Activated T-cell treated with anti-CD3 and anti-CD28 coated beads for 48 hours (primary cell): ENCODE results near the gene MME.
"Not testable (repeated sequence)": the region's sequence is repeated elsewhere in the genome, so short reads cannot be mapped to it uniquely, and the experiment has no call there.

Experiments
- DNase-seq: peaks from one replicate; pipeline ENCODE4 v3.0.0-alpha.2; 2020; ENCODE audit warnings: low read depth

The MME gene

DNA sequence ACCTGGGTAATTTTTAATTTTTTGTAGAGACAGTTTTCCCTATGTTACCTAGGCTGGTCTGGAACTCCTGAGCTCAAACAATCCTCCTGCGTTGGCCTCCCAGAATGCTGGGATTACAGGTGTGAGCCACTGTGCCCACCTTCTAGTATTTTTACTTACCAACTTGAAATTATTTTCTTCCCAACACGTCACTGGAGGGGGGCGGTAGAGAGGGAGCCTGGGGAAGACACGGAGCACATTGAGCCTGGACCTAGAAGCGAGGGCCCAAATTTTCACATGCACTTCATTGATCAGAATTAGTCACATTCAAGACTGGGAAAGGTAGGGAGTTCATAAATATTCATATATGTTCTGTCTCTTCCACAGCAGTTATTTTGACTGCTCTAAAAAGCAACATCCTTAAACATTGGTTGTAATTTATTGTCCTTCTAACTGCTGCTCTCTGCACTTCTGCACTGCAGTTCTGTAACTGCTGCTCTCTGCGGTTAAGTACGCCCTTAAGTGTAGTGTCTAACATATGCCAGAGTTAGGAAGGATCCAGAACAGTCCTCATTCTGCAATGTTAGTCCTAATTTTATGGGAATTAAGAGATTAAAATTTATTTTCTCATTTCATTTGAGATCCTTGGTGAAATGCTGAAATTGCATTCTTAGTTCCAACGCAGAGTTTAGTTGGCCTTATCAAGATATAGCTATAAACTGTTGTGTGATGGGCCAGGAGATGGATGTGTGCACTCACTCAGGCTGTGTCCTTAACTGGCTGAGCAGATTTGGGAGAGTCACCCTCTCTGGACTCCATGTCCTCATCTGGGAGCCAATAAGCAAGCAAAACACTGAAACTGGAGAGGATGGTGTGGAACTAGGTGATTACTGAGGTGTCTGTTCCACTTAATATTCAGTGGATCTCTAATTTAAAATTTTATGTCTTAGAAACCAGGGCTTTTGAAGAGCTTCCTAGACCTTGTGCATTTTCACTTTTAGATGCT, 115.1 kb downstream of the MME start:
- no peak for DNase-seq

DNA sequence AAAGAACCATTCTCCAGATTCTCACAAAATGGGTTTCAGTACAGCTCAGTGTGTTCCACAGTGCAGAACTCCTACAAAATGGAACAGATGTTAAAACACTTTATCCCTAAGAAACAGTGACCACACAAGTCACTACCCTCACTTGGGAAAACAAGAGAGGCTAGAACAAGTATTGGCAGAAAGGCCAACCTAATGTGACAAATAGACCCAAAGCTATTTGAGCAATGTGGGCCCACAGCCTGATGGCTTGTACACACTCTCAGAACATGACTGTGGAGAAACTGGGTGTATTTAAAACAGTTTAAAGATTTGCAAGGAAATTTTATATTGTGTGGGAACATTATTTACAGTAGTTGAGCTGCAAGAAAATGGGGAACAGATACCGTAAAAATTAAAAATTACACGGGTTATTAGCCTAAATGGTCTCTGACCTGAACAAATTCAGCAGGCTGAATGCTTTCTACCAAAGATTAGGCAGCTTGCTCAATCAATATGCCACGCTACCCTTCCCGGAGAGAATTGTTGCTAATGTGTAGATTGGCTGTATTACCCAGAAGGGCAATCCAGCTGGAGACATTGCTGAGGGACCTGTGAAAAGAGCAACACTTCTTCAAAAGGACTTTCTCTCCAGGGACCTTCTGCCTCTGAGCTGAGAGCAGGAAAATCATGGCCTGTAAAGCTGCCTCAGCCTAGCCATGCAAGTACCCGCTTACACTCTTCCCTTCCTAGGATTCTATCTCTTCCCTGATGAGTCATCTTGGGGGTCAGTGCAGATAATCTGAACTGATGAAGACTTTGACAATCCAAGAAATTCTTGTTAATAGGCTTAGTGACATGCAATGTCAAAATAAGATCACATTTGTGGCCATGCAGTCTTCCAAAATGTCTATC, 116.3 kb downstream of the MME start:
- no peak for DNase-seq

DNA sequence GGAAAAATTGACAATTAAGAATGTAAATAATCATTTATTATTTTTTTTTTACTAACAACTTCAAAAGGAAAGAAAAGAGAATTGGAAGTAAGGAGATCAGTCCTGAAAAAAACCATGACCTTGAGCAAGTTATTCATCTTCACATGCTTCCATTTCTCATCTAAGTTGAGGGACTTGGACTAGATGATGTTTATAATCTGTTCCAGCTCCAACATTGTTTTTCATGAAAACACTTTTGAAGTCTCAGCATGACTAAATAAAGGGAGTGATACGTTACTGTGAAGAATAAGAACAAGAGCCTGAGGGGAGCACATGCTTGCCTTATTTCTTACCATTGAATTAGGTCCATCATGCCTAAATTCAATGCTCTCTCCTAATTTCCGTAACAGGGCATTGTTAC, 117.7 kb downstream of the MME start:
- DNase-seq: no peak

DNA sequence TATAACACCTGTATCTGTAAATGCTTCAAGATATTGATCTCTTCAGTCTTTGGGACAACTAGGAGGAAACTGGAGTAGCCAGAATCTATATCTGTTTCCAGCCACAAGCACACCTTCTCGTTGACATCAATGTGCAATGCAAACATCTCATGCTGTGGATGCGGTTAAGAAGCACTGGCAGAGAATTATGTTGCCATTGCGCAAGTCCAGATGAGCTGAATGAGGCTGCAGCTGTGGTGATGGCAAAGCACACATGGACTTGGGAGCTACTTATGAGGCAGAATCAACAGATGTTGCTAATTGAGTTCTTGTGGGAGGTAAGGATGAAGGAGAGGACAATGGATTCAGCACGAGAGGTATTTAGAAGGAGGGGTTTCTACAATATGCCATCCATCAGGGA, 122.5 kb downstream of the MME start:
- DNase-seq: no peak

DNA sequence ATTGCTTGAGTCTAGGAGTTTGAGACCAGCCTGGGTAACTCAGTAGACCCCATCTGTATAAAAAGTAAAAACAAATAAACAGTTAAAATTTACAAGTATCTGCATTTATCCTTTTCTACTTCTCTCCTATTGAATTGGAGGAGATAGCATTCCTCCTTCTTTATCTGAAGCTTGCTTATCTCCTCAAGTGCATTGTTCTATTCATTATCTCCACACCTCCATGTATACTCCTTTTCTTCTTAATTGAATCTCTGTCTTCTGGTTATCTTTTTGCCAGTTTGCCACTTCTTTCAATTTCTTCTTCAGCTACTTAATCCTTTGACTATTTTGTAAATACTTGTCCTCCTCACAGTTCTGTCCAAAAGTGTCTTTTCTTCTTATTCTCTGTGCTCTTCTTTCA, 124.7 kb downstream of the MME start:
- DNase-seq: no peak

DNA sequence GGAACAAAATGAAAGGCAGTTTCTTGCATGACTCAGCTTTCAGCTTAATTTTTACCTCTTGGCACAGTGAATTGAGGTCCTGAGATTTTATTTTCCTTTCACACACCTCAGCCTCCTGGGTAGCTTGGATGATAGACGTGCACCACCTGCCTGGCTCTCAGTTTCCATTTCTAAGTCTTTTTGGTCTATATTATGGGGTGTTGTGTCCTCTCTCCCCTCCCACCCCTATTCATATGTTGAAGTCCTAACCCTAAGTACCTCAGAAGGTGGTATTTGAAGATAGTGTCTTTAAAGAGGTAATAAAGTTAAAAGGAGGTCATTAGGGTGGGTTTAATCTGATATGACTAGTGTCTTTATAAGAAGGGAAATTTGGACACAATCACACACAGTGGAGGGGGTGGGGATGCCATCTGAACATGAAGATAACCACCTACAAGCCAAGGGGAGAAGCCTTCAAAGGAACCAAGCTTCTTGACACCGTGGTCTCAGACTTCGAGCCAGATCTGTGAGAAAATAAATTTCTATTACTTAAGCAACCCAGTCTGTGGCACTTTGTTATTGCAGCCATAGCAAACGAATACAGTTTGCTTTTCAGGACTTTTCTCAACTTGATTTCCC, 128.2 kb downstream of the MME start:
- DNase-seq: no peak

DNA sequence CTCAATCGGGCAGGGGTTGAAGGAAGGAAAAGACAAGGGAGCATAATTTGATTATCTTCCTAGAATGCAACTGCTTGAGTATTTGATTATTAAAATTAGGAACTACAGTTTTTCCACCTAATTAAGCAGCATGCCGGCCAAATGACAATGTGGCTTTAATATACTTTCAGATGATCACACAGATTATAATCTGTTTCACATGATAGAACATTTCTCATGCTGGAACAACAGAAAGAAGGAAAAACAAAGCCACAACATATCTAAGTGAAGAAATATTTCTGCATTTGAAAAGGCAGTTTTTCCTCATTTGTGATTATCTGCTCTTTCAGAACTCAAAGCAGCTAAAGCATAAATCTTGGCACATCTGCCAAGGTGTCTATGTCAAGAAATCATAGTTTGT, 130.6 kb downstream of the MME start:
- no peak for DNase-seq

DNA sequence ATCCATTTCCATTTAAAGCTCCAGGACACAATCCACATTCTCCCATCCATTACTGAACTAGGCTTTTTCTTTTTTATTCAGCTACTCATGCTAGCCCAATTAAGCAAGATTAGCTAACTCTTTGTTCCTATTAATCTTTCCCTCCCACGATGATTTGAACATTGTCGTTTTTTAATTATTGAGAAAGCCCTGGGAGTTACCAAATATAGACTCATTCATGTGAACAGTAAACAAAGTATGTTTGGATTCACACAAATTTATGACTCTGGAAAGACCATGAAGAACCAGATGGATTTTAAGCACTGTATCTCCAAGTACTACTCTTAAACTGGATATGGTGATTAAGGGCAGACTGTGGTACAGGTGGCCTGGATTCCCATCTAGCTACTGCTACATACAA, 131.1 kb downstream of the MME start:
- no peak for DNase-seq

DNA sequence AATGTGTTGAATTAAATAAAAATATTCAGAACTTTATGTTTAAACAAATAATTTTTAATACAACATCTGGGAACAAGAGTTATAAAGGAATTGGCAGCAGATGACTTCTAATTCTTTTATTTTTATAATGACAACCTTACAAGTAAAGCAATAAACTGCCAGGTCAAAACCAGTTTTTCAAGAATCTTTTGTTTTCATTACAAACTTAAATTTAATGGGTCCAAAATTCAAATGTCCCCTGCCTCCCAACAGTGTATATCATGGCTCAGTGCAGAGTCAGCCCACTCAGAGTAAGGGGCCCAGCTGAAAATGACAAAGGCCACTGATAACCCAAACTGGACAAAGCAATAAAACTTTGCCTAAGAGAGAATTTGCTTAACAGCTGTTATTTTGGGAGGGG, 131.8 kb downstream of the MME start:
- DNase-seq: no peak

DNA sequence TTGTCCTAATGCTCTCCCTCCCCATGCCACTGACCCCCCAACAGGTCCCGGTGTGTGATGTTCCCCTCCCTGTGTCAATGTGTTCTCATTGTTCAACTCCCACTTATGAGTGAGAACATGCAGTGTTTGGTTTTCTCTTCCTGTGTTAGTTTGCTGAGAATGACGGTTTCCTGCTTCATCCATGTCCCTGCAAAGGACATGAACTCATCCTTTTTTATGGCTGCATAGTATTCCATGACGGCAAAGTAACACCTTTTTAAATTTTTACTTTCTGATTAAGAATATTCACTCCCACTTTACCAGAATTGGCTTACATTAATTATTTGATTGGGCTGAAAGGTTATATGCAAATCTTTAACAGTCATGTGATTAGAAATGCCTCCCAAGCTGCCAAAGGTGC, 135.9 kb downstream of the MME start:
- not testable (repeated sequence) for DNase-seq

DNA sequence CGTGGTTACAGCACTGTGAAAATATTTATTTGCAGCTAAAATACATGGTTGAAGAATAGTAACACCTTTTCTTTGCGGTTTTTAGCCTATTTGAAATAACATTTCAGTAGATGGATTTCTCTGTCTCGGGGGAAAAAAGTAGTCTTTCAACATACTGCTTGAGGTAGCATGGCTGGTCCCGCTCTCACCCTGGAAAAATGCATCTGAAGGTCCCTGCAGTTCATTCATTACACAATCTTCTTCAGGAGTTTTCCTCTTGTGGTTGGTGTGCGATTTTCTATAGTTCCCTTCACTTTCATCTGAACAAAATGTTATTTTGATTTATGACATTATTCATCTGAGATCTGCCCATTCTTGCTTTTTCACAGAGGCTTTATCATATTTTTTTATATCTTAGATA, 137.5 kb downstream of the MME start:
- no peak for DNase-seq

DNA sequence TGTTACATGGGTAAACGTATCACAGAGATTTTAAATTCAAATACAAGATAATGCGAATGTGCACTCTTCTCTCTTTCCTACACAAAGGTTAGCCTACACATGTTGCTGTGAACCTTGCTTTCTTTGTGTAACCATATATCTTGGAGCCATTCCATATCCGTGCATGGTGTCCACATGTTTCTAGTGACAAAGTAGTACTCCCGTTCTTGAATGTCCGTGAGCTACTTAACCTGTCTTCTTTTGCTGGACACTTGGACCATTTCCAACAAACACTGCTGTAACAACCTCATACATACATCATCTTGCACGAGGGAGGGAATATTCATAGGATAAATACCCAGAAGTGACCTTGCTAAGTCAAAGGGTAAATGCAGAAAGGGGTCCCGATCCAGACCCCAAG, 138.3 kb downstream of the MME start:
- DNase-seq: no peak

DNA sequence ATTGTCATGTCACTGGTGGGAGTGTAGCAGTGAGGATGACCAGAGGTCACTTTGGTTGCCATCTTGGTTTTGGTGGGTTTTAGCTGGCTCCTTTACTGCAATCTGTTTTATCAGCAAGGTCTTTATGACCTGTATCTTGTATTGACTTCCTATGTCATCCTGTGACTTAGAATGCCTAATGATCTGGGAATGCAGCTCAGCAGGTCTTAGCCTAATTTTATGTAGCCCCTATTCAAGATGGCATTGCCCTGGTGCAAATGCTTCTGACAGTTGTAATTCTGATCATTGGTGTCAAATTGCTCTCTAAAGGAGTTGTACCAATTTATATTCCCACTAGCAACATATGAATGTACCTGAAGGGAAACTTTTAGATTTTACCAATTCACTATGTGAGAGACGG, 139.0 kb downstream of the MME start:
- DNase-seq: no peak

DNA sequence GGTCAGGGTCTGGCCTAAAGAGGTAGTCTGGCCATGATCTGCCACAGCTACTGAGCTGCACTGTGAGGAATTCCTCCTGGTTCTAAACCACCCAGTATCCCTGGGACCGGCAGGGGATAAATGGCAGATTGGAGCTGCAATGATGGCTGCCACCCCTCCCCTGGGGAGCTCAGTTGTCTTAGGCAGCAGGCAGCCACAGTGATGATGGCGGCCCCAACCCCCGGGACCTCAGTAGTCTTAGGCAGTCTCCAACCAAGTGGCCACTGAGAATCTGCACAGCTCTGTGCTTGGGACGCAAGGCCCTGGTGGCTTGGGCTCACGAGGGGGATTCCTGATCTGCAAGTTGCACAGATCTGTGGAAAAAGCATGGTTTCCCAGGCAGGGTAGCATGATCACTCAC, 145.3 kb downstream of the MME start:
- DNase-seq: no peak

DNA sequence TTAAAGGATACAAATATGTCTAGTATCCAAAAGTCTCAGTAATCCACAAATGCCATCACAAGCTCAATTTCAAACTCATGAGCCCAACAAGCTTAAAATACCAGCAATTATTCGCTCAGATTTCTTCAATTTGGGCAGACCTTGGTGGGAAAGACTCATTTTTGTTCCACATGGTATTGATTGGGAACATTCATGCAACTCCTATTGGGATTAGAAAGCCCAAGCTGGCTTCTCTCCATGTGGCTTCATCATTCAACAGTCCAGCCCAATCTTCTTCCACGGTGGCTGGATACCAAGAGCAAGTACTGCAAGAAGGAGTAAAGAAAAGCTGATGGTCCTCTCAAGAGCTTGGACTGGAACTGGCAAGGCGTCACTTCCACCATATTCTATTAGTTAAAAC, 147.0 kb downstream of the MME start:
- no peak for DNase-seq

DNA sequence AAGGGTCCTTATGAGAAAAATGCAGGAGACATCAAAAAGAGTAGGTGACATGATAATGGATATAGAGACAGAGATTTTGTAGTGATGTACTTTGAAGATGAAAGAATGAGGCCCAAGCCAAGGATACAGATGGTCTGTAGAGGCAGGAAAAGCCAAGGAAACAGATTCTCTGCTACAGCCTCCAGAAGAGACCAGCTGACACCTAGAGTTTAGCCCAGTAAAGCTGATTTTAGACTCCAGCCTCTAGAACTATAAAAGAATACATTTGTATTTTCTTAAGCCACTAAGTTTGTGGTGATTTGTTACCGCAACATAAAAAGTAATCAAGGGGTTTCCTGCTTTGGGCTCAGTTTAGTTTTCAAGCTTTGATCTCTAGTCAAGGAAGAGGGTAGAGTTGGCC, 148.6 kb downstream of the MME start:
- DNase-seq: no peak

DNA sequence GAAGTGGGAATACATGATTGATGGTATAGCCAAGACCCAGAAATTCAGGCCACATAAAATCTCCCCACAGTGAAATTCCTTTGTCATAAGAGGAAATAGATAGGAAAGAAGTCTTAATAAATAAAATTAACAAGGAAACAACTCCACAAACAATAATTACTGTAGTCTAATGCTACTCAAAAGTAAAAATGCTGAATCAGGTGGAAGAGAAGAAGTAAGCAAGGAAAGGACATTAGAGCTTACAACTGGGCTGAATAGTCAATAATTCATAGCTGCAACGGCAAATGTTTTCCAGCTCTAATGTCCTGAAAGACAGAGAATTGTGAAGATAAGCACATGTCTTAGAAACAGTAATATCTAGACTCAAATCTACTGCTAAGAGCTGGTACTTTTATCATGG, 149.0 kb downstream of the MME start:
- DNase-seq: no peak

DNA sequence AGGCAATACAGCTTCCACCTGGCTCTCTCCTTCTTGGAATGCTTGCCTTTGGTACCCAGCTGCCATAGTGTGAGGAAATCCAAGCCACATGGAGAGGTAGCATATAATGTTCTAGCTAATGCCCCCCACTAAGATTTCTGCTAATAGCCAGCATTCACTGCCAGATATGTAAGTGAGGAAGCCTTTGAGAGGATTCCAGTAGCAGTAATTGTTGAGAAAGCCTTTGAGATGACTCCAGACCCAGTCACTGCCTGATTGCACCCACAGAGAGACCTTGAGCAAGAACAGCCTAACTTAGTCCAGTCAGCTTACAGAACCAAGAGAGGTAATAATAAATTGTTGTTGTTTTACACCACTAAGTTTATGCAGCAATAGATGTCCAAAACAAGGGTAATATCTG, 150.3 kb downstream of the MME start:
- DNase-seq: no peak

DNA sequence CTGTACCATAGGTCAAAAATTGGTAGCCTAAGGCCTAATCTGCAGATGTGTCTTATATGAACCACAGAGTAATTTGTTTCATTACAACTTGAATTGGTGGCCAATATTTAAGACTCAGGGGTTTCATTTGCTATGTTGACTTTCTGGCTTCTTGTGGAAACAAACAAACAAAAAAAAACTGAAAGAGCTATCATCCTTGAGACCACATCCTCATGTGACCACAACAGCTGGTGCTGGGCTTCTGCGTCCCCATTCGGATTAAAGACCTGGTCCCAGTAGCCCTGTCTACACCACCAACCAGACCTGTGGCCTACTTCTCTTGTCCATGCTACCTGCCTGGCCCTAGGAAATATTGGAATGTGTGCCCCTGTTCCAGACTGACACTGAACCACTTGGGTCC, 151.7 kb downstream of the MME start:
- no peak for DNase-seq

DNA sequence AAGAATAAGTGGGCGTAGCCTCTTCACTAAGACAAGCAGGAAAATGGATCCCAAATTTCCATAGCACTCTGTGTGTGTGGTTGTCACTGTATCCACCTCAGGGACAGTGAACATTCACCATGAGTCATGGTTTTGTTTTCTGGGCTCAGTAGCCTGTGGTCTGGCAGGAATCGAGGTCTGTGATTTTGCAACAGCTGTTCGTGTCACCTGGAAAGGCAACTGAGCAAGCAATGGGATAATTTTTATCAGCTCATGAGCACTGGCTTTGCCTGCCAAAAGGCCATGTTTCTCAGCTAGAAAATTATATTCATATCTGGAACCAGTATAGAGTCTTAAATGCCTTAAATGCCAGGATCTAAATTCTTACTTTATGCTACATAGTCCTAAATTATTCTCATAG, 152.5 kb downstream of the MME start:
- no peak for DNase-seq

DNA sequence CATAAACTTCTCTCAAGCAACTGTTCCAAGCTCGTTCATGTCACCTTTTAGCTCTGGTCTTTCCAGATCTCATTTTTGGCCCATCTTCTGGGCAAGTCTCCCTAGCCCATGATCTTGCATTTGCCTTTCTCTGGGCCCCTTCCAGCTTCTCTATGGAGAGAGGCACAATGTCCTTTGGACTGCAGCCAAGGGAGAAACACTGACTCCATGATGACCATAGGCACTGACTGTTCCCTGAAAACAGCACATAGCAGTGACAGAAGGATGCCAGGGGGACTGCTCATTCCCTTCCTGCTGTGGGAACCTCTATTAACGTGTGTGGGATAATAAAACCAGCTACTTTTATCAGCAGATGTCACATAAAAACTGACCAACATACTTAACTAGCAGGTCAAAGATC, 153.1 kb downstream of the MME start:
- DNase-seq: no peak
